HG02973 (cell line): Measurements from ENCODE around the gene SLC22A13.
"Not testable (repeated sequence)": the region's sequence is repeated elsewhere in the genome, so short reads cannot be mapped to it uniquely, and the experiment has no call there.

Experiments
- ATAC-seq: cut with Tn5 transposase; IDR thresholded peaks from one replicate; pipeline ENCODE4 v1.9.1; 2021; ENCODE audit warnings: moderate library complexity; ENCODE audit not compliant: unreplicated experiment

The SLC22A13 gene

DNA sequence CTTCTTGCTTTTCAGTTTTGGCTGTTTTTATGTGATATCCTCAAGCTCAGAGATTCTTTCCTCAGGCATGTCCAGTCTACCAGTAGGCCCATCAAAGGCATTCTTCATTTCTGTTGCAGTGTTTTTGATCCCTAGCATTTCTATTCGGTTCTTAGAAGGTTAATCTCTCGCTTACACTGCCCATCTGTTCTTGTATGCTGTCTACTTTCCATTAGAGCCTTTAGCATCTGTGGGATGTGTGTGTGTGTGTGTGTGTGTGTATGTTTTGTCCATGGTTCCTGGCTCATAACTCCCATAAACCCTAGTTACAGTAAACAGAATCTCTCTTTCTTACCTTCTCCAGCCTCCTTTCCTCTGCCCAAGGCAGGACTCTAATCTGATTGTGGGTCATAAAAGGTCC, 5.1 kb upstream of the SLC22A13 start:
- no peak for ATAC-seq

DNA sequence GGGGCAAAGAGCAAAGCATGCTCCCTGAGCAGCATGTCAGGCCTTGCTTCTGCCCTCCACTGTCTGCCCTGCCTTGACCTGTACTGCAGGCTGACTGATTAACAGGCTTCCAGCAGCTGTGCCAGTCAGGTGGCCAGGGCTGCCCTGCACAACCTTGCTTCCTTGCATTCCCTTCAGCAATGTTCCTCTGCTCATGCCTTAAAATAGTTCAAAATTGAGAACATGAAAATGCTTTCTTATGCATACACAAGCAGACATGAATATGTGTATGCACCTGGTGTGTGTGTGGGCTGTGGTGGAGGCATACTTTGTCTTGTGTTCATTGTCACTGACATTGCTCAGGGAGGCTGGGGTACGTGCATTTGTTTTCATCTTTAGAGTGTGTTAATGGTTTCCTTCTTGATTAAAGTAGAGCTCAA, 1.2 kb upstream of the SLC22A13 start:
- no peak for ATAC-seq

DNA sequence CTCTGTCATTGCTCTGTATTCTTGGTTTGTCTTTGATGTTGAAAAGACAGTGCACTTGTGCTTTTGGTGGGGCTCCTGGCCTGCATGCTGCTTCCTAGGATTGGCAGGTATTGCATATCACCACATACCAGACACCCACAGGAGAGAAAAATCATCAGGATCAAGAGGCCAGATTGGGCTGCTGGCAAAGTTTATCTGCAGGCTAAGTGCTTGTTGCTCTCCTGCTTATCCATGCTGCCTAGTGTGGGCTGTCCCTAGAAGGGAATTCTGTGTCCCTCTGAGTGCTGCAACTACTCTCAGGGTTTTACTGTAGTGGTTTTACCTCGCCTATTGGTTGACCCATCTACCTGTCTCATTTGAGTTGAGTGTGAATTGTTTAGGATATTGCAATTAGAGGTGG, 833 bp upstream of the SLC22A13 start:
- no peak for ATAC-seq

DNA sequence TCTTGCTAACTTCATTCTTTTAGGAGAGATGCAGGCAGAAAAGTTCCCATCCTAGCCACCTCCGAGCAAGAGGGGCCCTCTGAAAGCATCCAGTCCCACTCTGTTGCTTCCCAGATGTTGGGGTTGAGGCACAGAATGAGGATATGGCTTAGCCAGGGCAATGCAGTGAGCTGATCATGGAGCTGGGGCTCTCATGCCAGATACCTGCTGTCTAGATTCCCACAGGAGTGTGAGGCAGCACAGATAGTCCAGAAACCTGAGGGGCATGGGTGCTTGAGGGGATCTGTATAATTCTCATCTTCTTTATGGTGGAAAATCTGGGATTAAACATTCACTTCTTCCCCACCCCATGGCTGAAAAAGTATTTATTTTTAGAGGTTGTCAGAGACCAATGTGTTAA, 1.2 kb downstream of the SLC22A13 start:
- no peak for ATAC-seq

DNA sequence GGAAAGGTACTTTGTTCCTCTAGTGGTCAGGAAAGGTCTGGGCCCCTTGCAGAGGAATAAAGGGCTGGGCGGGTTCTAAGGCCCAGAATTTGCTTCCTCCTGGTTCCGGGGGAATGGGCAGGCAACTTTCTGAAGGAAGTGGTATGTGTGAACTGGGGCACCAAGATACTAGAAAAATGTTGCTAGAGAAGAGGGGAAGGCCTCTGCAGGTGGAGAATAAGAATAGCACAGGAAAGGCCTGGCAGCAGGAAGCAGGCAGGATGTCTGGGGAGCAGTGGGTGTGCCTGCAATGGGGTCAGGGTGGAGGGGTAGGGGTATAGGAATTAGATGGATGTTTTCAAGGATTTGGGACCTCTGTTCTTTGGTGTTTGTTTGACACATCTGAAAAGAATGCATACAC, 2.0 kb downstream of the SLC22A13 start:
- ATAC-seq: no peak

DNA sequence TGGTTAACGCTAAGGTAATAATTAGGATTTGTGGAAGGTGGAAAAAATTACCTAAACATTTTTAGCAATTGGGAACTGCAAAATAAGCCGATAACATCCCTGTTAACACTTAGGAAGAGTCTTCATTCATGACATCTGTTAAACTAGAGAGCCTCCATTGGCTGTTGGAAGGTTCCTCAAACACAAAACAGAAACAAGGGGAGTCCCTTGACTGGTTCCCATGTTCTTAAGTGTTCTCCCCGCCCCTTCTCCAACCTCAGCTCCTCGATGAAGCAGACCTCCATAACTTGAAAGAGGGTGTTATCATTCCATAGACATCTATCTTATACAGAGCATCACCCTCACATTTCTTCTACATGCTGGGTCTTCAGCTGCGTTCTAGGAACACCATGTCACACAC, 2.5 kb downstream of the SLC22A13 start:
- ATAC-seq: no peak

DNA sequence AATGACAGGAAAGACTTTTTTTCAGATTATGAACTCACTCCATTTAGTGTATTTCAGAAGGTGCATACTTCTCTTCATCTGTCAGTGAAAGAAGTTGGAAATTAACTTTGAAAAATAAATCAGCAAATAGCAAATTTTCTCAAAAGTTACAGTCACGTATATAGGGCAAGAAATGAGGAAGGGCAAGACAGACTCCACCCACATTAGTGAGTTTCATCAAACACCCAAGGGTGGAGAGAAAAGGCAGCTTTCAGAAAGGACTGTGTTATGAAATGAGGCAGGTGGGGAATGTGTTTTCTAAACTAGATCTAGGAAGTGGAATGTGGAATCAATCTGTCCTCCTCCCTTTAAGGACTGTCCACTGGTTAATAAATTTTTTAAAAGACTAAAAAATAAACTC, 2.9 kb downstream of the SLC22A13 start:
- no peak for ATAC-seq

DNA sequence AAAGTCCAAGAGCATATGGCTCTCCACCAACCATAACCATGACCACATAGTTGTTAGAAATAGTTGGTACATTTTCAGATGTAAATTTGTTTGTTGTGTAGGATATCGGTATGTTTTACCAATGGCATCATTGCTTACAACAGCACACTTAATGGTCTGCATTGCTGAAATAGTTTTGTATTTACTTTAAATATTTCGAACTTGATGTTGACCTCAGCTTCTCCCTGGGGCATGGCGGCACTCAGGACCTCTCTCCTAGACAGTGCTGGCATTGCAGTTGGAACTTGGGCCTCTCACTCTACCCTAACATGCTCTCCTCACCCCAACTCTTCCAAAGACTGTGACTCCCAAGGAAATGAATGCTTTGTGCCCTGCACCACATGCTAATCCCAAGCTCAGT, 5.0 kb downstream of the SLC22A13 start:
- ATAC-seq: no peak

DNA sequence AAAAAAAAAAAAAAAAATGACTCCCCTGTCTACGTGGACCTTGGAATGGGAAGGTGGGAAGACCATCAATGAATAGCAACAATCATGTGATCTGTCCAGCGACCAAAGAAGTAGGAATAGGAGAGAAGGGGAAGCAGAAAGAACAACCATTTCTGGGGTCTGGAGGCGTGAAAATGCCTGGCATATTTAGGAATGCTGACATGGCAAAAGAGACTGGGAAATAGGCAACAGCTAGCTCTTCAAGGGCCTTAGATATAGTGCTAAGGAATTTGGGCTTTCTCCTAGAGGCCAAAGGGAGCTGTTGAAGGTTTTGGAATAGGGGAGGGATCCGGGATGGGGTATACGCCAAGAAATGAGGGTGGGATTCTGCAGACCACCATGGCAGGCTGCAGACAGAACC, 5.9 kb downstream of the SLC22A13 start:
- ATAC-seq: no peak

DNA sequence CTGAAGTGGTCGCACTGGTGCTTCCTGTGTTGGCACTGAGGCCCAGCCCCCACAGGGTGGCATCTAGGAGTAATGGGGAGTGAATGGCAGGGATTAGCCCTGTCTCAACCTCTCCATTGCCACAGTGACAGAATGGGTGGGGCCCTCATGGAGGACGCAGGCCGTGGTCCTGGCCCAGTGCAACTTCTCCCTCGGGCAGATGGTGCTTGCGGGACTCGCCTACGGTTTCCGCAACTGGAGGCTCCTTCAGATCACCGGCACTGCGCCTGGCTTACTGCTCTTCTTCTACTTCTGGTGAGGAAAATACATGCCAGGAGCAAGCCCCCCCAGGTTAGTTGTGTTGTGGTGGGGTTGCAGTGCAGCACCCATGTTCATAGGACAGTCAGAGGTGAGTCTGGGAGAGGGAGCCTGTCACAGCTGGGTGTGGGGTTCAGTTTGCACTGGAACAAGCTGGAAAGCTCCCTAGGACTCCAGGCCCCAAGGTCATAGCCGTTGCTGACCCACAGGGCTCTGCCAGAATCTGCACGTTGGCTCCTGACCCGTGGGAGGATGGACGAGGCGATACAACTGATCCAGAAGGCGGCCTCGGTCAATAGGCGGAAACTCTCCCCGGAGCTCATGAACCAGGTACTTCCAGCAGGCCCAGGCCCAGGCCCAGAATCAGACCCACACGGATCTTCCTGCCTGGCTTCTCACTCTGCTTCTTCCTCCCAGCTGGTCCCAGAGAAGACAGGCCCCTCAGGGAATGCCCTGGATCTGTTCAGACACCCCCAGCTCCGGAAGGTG, 9.4 kb downstream of the SLC22A13 start:
- no peak for ATAC-seq

DNA sequence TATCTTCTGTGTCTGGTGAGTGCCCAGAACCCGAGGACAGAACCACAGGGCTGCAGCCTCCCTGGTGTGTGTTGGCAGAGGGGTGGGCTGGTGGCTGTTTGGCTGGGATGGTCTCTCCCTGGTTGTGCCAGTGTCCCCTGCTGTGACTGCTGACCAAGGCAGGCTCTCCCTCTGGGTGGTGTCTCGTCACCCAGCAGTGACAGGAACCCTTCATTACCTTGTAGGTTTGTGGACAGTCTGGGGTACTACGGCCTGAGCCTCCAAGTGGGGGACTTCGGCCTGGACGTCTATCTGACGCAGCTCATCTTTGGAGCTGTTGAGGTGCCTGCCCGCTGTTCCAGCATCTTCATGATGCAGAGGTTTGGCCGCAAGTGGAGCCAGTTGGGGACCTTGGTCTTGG, 10.0 kb downstream of the SLC22A13 start:
- no peak for ATAC-seq

DNA sequence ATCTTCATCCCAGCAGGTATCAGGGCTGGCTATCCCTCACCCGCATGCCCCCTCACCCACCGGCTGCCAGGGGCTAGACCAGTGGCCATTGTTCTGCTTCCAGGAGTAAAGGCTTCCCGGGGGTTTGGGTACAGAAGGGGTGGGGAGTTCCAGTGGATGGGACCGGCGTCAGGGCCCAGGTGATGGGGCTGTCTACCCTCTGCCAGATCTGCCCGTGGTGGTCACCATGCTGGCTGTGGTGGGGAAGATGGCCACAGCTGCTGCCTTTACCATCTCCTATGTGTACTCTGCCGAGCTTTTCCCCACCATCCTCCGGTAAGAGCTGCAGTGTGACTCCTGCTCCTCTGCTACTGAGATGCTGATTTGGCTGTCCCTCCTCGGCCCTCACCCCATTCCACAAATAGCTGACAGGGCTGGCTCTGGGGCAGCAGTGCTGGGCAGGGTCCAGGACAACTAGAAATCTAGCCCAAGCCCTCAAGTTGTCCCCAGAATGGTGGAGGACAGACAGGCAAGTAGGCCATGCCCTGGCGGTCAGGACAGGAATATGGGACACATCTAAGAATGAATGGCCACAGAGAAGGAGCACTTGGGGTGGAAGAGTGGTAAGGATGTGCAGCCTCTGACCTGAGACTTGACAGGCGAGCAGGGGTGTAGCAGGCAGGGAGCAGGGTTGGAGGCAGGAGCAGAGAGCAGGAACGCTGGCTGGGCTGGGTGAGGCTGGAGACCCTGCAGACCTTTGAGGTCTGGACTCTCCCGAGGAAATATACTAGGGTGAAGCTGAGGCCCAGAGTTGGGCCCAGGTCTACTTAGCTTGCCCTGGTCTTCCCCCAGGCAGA, 10.7 kb downstream of the SLC22A13 start:
- no peak for ATAC-seq

DNA sequence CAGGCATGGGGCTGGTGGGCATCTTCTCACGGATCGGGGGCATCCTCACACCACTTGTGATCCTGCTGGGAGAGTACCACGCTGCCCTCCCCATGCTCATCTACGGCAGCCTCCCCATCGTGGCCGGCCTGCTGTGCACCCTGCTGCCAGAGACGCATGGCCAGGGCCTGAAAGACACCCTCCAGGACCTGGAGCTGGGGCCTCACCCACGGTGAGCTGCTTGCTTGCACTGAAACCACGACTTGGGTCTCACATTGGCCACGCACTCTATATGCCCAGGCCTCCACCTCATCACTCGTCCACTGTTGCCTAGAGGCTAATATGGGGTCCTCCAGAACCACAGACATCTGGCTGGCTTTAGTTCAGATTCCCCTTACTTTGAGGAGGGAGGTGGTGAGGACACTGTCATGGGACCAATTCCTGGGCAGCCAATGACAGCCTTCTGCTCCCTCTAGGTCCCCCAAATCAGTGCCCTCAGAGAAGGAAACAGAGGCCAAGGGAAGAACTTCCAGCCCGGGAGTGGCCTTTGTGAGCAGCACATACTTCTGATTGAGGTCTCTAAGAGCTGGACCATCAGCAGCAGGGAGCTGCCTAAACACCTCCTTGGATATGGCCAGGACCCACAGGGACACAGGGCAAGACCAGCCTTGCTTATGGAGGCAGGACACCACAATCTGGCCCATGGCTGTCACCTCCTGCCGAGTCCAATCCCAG, 11.5 kb downstream of the SLC22A13 start:
- ATAC-seq: no peak

DNA sequence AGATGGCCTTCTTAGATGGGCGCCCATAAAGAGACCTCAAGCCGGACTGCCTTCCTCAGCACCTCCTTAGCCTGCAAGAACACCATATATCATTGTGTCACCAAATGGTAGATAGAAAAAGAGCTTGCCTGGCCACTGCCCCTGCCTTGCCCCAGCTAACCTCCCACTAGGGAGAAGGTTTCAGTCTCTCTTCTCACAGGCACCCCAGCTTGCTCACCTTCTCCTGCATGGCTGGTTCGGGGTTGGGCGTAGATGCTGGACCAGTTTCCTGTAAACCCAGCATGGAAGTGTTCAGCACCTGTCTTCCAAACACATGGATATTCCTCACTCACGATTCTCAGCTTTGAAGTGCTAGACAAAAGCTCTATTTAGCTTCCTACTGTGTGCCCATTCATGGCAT, 13.2 kb downstream of the SLC22A13 start:
- ATAC-seq: no peak

DNA sequence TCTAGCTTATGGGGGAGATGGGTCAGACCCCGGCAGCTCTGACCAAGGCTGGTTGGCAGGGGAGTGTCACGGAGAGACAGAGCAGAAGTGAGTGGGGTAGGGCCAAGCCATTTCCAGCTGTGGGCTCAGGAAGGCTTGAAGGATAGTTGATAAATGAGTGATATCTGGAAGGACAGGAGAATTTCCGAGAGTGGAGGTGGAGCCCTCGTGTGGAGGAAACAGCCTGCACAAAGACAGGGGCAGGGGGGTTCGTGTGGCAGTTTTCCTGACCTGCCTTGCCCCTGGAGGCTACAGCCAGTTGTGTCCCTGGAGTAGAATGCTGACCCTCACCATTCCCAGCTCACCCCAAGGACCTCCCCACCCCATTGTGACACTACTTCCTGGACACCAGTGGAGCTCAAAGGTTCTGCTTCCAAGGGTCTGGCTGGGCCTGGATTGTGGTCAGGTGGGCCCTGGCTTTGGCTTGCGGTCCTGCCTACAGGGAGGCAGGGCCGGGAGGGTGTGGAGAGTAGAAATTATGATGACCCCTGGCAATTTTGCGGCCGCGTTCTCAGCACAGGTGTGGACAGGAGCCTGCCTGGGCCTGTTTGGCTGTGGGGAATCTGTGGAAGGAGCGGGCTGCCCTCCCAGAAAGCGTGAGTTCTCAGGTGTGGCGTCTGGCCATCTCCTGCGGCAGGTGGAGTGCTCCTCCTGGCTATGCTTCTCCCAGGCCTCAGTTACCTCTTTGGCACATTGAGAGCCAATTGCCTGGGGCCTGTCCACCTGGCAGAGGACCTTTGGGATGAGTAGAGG, 16.5 kb downstream of the SLC22A13 start, which contains the start of gene SLC22A14:
TSS of gene SLC22A14 (plus strand) at position 400 of the 792 bp plus-strand sequence. CDS start 23,733 bp downstream, outside the sequence.
- no peak for ATAC-seq

DNA sequence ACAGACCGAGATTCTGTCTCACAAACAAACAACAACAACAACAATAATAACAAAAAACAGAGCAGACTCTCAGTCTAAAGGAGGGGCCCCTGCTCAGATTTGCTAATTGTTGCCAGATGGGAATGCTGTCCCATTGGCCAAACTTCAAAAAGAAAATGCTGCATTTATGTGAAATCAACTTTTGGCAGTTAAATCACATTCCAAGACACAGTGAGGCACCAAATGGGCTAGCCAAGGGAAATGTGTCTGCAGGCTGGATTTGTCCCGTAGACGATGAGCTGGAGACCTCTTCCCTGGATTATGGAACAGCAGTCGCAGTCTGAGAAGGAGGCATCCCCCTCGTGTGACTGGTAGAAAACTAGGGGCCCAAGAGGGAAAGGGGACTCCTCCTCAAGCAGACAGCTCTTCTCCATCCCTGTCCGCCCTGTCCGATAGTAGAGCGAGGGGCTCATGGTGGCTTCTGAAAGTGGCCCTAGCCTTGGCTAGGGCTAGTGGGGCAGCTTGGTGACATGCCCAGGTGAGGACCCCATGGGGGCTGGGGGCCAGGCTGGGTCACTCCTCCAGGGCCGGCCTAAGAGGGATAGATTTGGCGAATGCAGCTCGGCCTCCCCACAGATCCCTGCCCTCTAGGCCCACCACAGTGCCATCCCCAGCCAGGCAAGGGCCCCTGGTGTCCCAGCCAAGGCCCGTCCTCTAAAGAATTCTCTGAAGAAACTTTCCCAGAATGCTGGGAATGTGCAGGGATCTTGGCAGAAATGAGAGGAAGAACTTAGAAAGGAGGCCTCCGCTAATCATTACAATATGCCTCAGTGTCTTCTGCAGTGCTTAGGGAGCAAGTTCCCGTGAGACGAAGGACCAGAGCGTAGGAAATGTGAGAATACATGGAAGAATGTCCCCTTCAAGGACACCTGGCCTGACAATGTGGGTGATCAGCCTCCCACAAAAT, 18.5 kb downstream of the SLC22A13 start:
- no peak for ATAC-seq

DNA sequence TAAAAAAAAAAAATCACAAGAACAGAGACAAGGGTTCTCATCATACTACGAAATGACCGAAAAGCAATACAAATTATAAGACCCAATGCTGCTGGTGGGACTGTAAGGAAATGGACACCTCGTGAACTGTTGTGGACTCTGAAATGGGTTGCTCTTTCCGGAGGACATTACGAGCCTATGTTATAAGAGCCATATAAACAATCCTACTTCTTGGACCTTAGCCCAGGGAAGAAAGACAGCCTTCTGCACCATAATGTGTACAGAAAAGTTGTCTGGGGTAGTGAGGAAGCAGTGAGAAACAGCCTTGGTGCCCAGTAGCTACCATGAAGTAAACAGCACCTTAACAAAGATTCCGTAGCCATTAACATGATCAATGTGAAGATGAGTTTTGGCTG, 19.1 kb downstream of the SLC22A13 start:
- no peak for ATAC-seq

DNA sequence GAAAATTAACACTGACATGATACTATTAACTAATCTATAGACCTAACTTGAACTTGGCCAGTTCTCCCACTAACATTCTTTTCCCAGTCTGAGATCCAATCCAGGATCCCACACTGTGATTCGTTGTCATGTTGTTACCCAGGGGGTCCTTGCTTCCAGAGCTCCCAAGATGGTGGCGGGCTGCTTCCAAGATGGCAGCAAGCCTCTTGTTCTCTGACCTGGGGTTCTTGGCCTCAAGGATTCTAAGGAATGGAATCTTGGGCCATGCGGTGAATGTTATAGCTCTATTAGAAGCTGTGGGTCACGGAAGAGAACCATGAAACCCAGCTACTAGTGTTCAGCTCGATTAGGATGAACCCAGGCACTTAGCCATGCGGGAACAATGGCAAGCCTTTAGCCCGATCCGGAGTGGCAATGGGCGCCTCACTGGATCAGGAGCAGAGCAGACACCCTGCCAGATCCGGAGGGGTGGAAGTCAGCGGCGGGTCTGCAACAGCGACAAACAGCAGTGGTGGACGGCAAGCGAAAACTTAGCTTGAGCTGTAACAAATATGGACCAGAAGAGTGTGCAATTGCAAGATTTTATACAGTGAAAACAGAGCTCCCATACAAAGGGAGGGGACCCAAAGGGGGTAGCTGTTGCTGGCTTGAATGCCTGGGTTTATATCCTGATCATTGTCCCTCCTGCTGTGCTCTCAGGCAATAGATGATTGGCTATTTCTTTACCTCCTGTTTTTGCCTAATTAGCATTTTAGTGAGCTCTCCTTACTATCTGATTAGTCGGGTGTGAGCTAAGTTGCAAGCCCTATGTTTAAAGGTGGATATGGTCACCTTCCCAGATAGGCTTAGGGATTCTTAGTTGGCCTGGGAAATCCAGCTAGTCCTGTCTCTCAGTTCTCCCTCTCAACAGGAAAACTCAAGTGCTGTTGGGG, 23.9 kb downstream of the SLC22A13 start:
- not testable (repeated sequence) for ATAC-seq

DNA sequence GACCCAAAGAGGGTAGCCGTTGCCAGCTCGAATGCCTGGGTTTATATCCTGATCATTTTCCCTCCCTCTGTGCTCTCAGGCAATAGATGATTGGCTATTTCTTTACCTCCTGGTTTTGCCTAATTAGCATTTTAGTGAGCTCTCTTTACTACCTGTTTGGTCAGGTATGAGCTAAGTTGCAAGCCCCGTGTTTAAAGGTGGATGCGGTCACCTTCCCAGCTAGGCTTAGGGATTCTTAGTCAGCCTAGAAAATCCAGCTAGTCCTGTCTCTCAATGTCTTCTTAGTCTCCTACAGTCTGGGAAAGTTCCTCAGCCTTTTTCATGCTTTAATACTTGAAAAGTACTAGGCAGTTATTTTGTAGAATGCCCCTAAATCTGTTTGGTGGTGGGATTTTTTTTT, 31.4 kb downstream of the SLC22A13 start:
- ATAC-seq: not testable (repeated sequence)
